GM12873 (cell line): ENCODE measurements around the gene ST3GAL6.

Experiments
- CTCF ChIP-seq: IDR thresholded peaks from 2 replicates; pipeline ENCODE4 v1.5.1; 2012; ENCODE audit warnings: low read depth, mild to moderate bottlenecking, moderate library complexity, low read length, control low read depth; ENCODE audit not compliant: insufficient read depth; ENCODE audit errors: missing control alignments

Gene ST3GAL6

GRCh38 chr3:98793971-98794370 lies 30.8 kb downstream of the ST3GAL6 start:
- no peak for TF ChIP-seq CTCF

- TF ChIP-seq CTCF, result no peak
Observed at GRCh38 chr3:98796334-98796733, 33.2 kb downstream of the ST3GAL6 start.

- no peak for TF ChIP-seq CTCF
Observed at GRCh38 chr3:98797905-98798304, 34.8 kb downstream of the ST3GAL6 start.

- no peak for TF ChIP-seq CTCF
Observed at GRCh38 chr3:98798820-98799219, 35.7 kb downstream of the ST3GAL6 start.

GRCh38 chr3:98799479-98799878 lies 36.3 kb downstream of the ST3GAL6 start:
- TF ChIP-seq CTCF, result no peak

GRCh38 chr3:98800401-98800800 lies 37.3 kb downstream of the ST3GAL6 start:
- no peak for TF ChIP-seq CTCF

GRCh38 chr3:98801043-98801747 lies 38.1 kb downstream of the ST3GAL6 start:
- TF ChIP-seq CTCF, result no peak
